Small intestine (tissue), 7 donors: Measurements from ENCODE around the gene SCYGR5. TPM values are rescaled to one million over a fixed set of nuclear protein-coding genes. Genes with fewer than 3 reads are reported as not detected.

Source experiments
- DNase-seq, 2 donors: peaks; one replicate each; pipeline versions ENCODE4 v3.0.0 to v3.0.0-alpha.2; 2013
- FAIRE-seq: peaks from 2 replicates; lab custom pipeline; 2012; peaks lifted over from hg19 to GRCh38; lab: Jason Lieb, UNC
- H3K27ac ChIP-seq, 3 donors: one replicate each; pipeline ENCODE4 v1.5.1; 2013; ENCODE audit warnings: low read length in 2 of 3, mild to moderate bottlenecking in 2 of 3, control low read depth in 1 of 3, inconsistent platforms in 1 of 3, low read depth in 1 of 3, moderate library complexity in 1 of 3
- H3K27me3 ChIP-seq, 3 donors: one replicate each; pipeline ENCODE4 v1.6.1; 2013; ENCODE audit warnings: low read length in 3 of 3, inconsistent platforms in 1 of 3; ENCODE audit not compliant: control insufficient read depth in 3 of 3, insufficient read depth in 3 of 3
- H3K36me3 ChIP-seq, 3 donors: one replicate each; pipeline ENCODE4 v1.6.1; 2013; ENCODE audit warnings: low read length in 3 of 3, inconsistent platforms in 1 of 3, low read depth in 1 of 3, mild to moderate bottlenecking in 1 of 3, moderate library complexity in 1 of 3; ENCODE audit not compliant: control insufficient read depth in 3 of 3, insufficient read depth in 2 of 3
- H3K4me1 ChIP-seq, 3 donors: one replicate each; pipeline ENCODE4 v1.6.1; 2013; ENCODE audit warnings: low read length in 2 of 3, inconsistent platforms in 1 of 3, low read depth in 1 of 3, mild to moderate bottlenecking in 1 of 3, moderate library complexity in 1 of 3; ENCODE audit not compliant: control insufficient read depth in 3 of 3, insufficient read depth in 2 of 3
- H3K4me3 ChIP-seq, 3 donors: one replicate each; pipeline ENCODE4 v1.5.1; 2013; ENCODE audit warnings: low read length in 3 of 3, control low read depth in 1 of 3, inconsistent platforms in 1 of 3, low read depth in 1 of 3, mild to moderate bottlenecking in 1 of 3, moderate library complexity in 1 of 3
- H3K9me3 ChIP-seq, 2 donors: one replicate each; pipeline ENCODE4 v1.6.1; 2013; ENCODE audit warnings: low read depth in 1 of 2, low read length in 1 of 2; ENCODE audit not compliant: control insufficient read depth in 2 of 2, insufficient read depth in 1 of 2
- WGBS, 3 donors: extraction: QIAGEN DNeasy Blood & Tissue Kit; methylation state at CpG; one replicate each; pipeline ENCODE4 v1.1.7; 2013; 5-methylcytosine and 5-hydroxymethylcytosine counted together
- polyA plus RNA-seq, 4 donors: library from polyadenylated mRNA; stranded (reverse) in 3 of 4; unstranded in 1 of 4; fragments of 200-250 nt in 3 of 4; fragments of 120-200 nt in 1 of 4; gene quantifications; one replicate each; pipeline versions ENCODE4 v1.2.1 to v1.2.3, GENCODE V29; 2013
- donor health status: healthy with polysubstance abuse.
- donor health status: control.
- donor health status: control.
- donor health status: Bipolar disorder and iron deficiency.
- donor health status: healthy.

The SCYGR5 gene
- polyA plus RNA-seq, 4 donors = not detected

GRCh38 chr2:227713291-227713690, 46.7 kb downstream of the SCYGR5 start:
- Histone ChIP-seq H3K27ac (peak overlapping the region in 2 of 3 donors; percentile 68 to 87), H3K4me3 (no peak overlapping the region), H3K27me3 (no peaks in the 10 kb centered on the region), H3K36me3 (peaks cover 0 to 24% (median 0%) of the 10 kb centered on the region in 3 donors), H3K4me1 (peaks cover 0 to 14% (median 3%) of the 10 kb centered on the region in 3 donors), H3K9me3 (peaks cover 0 to 6% of the 10 kb centered on the region in 2 donors)
- DNase-seq = peak; percentile 74 to 84
- 42 to 79% (median 74%) methylated on average over 1 of the region's 1 CpG for WGBS, 3 donors
- FAIRE-seq = no peak

DNA sequence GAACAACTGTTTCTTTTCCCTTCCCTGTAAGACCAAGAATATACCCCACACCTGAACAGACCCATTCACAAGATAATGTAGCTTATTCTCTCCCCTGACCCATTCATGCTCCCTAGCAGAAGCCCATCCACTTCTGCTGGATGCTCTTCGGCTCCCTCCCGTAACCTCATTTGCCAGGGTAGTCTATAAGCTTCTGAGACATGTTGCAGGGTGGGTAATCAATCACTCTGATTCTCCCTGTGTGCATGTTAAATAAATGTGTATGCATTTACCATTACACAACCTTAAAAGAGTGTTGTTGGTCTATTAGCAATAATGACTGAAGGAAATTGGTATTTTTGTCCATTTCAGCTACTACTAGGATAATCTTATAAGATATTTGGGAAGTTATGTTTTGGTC, 49.9 kb downstream of the SCYGR5 start:
- no peaks in the 10 kb centered on the region for H3K27me3 ChIP-seq
- peaks cover 0 to 27% (median 3%) of the 10 kb centered on the region in 3 donors for H3K4me1 ChIP-seq
- peak overlapping the region in 1 of 3 donors; percentile 87 for H3K27ac ChIP-seq
- peak in 1 of 2 donors; percentile 48 for DNase-seq
- H3K9me3 ChIP-seq = no peaks in the 10 kb centered on the region
- WGBS, 3 donors = 77 to 80% (median 78%) methylated on average over 2 of the region's 2 CpGs
- H3K4me3 ChIP-seq = peak overlapping the region in 2 of 3 donors; percentile 39 to 64
- H3K36me3 ChIP-seq = peaks cover 0 to 7% (median 0%) of the 10 kb centered on the region in 3 donors
- FAIRE-seq = no peak

Other genes starting within 250 kb of the SCYGR5 start
- gene AGFG1, start 194.6 kb upstream of the SCYGR5 start, polyA plus RNA-seq = 100 to 1,000 TPM in 1 of 4 donors, 10 to 100 TPM in 3; 45.3 to 116 (median 58.9) TPM
- not detected for gene SCYGR2, start 67.9 kb upstream of the SCYGR5 start, polyA plus RNA-seq
- gene SCYGR3, start 52.0 kb upstream of the SCYGR5 start, polyA plus RNA-seq = not detected
- gene SCYGR4, start 49.3 kb upstream of the SCYGR5 start, polyA plus RNA-seq = not detected
- gene SLC19A3, start 51.2 kb downstream of the SCYGR5 start, polyA plus RNA-seq = 10 to 100 TPM in 1 of 4 donors, 1 to 10 TPM in 3; 4.0 to 81.5 (median 7.7) TPM
- not detected for gene SCYGR6, start 58.0 kb downstream of the SCYGR5 start, polyA plus RNA-seq
- gene SCYGR7, start 61.5 kb downstream of the SCYGR5 start, polyA plus RNA-seq = not detected
- not detected for gene SCYGR8, start 79.1 kb downstream of the SCYGR5 start, polyA plus RNA-seq
- 10 to 100 TPM in 2 of 4 donors, 1 to 10 TPM in 2; 9.6 to 15.9 (median 11.3) TPM for gene CCL20, start 147.0 kb downstream of the SCYGR5 start, polyA plus RNA-seq
- under 1 TPM in 1 of 4 donors, not detected in 3; 0.07 TPM for gene DAW1, start 204.8 kb downstream of the SCYGR5 start, polyA plus RNA-seq